Naive B cell (primary cell): ENCODE measurements around the gene TMEM51. TPM values are rescaled to one million over a fixed set of nuclear protein-coding genes. Genes with fewer than 3 reads are reported as not detected.

Experiments
- ATAC-seq, 2 donors: fragments of 150-1000 bp; cut with Tn5 transposase; 2 replicates each; pipeline ENCODE4 v1.10.0; 2021; ENCODE audit warnings: low read depth in 2 of 2, mild to moderate bottlenecking in 2 of 2, moderate library complexity in 2 of 2
- DNase-seq: peaks from one replicate; pipeline ENCODE4 v3.0.0; 2022
- H3K27ac Mint-ChIP-seq, 6 donors: one replicate each; pipeline ENCODE4 v1.8.0; 2020 to 2022; ENCODE audit warnings: mild to moderate bottlenecking in 6 of 6, mixed read lengths in 6 of 6, moderate library complexity in 5 of 6, inconsistent platforms in 2 of 6
- H3K27me3 Mint-ChIP-seq, 3 donors: one replicate each; pipeline ENCODE4 v1.8.0; 2021 to 2022; ENCODE audit warnings: mixed read lengths in 3 of 3, mild to moderate bottlenecking in 1 of 3
- H3K36me3 Mint-ChIP-seq, 2 donors: one replicate each; pipeline ENCODE4 v1.8.0; 2020 to 2022; ENCODE audit warnings: mixed read lengths in 2 of 2, inconsistent platforms in 1 of 2, mild to moderate bottlenecking in 1 of 2
- H3K4me1 Mint-ChIP-seq, 3 donors: one replicate each; pipeline ENCODE4 v1.8.0; 2020 to 2022; ENCODE audit warnings: mixed read lengths in 3 of 3, inconsistent platforms in 1 of 3, mild to moderate bottlenecking in 1 of 3, moderate library complexity in 1 of 3
- H3K4me3 Mint-ChIP-seq, 8 donors: one replicate each; pipeline ENCODE4 v1.8.0; 2020 to 2022; ENCODE audit warnings: mild to moderate bottlenecking in 8 of 8, mixed read lengths in 8 of 8, moderate library complexity in 8 of 8, inconsistent platforms in 2 of 8
- H3K9me3 Mint-ChIP-seq, 7 donors: one replicate each; pipeline ENCODE4 v1.8.0; 2020 to 2022; ENCODE audit warnings: mixed read lengths in 7 of 7, mild to moderate bottlenecking in 5 of 7, inconsistent platforms in 2 of 7, moderate library complexity in 1 of 7
- polyA plus RNA-seq, 6 donors: library from polyadenylated mRNA; unstranded; fragments of 300-500 nt; fragmentation: Illumina TruSeq; gene quantifications; one replicate each; pipeline ENCODE4 v1.2.3, GENCODE V29; 2021; ENCODE audit warnings: low read depth in 6 of 6

TMEM51 gene
- polyA plus RNA-seq, 6 donors from 2014 or later, result not detected

- no peak overlapping the region for H3K27ac Mint-ChIP-seq
- H3K4me3 Mint-ChIP-seq, result no peak overlapping the region
- no peaks in the 10 kb centered on the region for H3K4me1 Mint-ChIP-seq
- peaks cover 10 to 36% (median 19%) of the 10 kb centered on the region in 3 donors for H3K27me3 Mint-ChIP-seq
- H3K36me3 Mint-ChIP-seq, result no peaks in the 10 kb centered on the region
- ATAC-seq, result no peak
- no peak for DNase-seq
- H3K9me3 Mint-ChIP-seq, result no peaks in the 10 kb centered on the region
Measured at GRCh38 chr1:15189692-15190370, 36.3 kb downstream of the TMEM51 start.

GRCh38 chr1:15191267-15191666 lies 37.7 kb downstream of the TMEM51 start:
- no peak for ATAC-seq
- no peak for DNase-seq
- Mint-ChIP-seq H3K27ac (no peak overlapping the region), H3K4me3 (no peak overlapping the region), H3K27me3 (peaks cover 3 to 23% (median 14%) of the 10 kb centered on the region in 3 donors), H3K4me1 (no peaks in the 10 kb centered on the region), H3K9me3 (no peaks in the 10 kb centered on the region), H3K36me3 (no peaks in the 10 kb centered on the region)

- H3K27me3 Mint-ChIP-seq, result peaks cover 4 to 18% (median 10%) of the 10 kb centered on the region in 3 donors
- H3K27ac Mint-ChIP-seq, result no peak overlapping the region
- ATAC-seq (no peak), DNase-seq (no peak)
- no peaks in the 10 kb centered on the region for H3K36me3 Mint-ChIP-seq
- H3K4me1 Mint-ChIP-seq, result no peaks in the 10 kb centered on the region
- no peaks in the 10 kb centered on the region for H3K9me3 Mint-ChIP-seq
- H3K4me3 Mint-ChIP-seq, result no peak overlapping the region
Measured at GRCh38 chr1:15191770-15192169, 38.2 kb downstream of the TMEM51 start.

GRCh38 chr1:15192916-15193550 lies 39.5 kb downstream of the TMEM51 start:
- no peak for ATAC-seq
- Mint-ChIP-seq H3K36me3 (no peaks in the 10 kb centered on the region), H3K4me3 (no peak overlapping the region), H3K9me3 (no peaks in the 10 kb centered on the region), H3K27ac (peak overlapping the region in 1 of 6 donors; percentile 21), H3K4me1 (no peaks in the 10 kb centered on the region), H3K27me3 (peaks cover 4 to 10% (median 8%) of the 10 kb centered on the region in 3 donors)
- DNase-seq, result no peak

GRCh38 chr1:15195420-15196052 lies 42.0 kb downstream of the TMEM51 start:
- no peak overlapping the region for H3K27ac Mint-ChIP-seq
- no peaks in the 10 kb centered on the region for H3K9me3 Mint-ChIP-seq
- peaks cover 4 to 19% (median 8%) of the 10 kb centered on the region in 3 donors for H3K27me3 Mint-ChIP-seq
- no peaks in the 10 kb centered on the region for H3K4me1 Mint-ChIP-seq
- no peak overlapping the region for H3K4me3 Mint-ChIP-seq
- H3K36me3 Mint-ChIP-seq, result no peaks in the 10 kb centered on the region
- no peak for ATAC-seq
- DNase-seq, result no peak

GRCh38 chr1:15196069-15196468 lies 42.5 kb downstream of the TMEM51 start:
- ATAC-seq (no peak), DNase-seq (no peak)
- Mint-ChIP-seq H3K9me3 (no peaks in the 10 kb centered on the region), H3K27me3 (peaks cover 4 to 19% (median 8%) of the 10 kb centered on the region in 3 donors), H3K27ac (no peak overlapping the region), H3K4me3 (peak overlapping the region in 1 of 8 donors; percentile 78), H3K36me3 (no peaks in the 10 kb centered on the region), H3K4me1 (no peaks in the 10 kb centered on the region)

GRCh38 chr1:15196807-15197530 lies 43.4 kb downstream of the TMEM51 start:
- Mint-ChIP-seq H3K9me3 (no peaks in the 10 kb centered on the region), H3K36me3 (no peaks in the 10 kb centered on the region), H3K27me3 (peaks cover 4 to 15% (median 8%) of the 10 kb centered on the region in 3 donors), H3K27ac (no peak overlapping the region), H3K4me1 (no peaks in the 10 kb centered on the region), H3K4me3 (no peak overlapping the region)
- no peak for DNase-seq
- no peak for ATAC-seq

- peak overlapping the region in 1 of 6 donors; percentile 16 for H3K27ac Mint-ChIP-seq
- peaks cover 4 to 15% (median 8%) of the 10 kb centered on the region in 3 donors for H3K27me3 Mint-ChIP-seq
- no peaks in the 10 kb centered on the region for H3K4me1 Mint-ChIP-seq
- H3K36me3 Mint-ChIP-seq, result no peaks in the 10 kb centered on the region
- no peaks in the 10 kb centered on the region for H3K9me3 Mint-ChIP-seq
- ATAC-seq (no peak), DNase-seq (no peak)
- no peak overlapping the region for H3K4me3 Mint-ChIP-seq
Measured at GRCh38 chr1:15197591-15198447, 44.3 kb downstream of the TMEM51 start.

GRCh38 chr1:15198684-15199083 lies 45.1 kb downstream of the TMEM51 start:
- DNase-seq (no peak), ATAC-seq (no peak)
- H3K9me3 Mint-ChIP-seq, result no peaks in the 10 kb centered on the region
- peaks cover 4 to 12% (median 8%) of the 10 kb centered on the region in 3 donors for H3K27me3 Mint-ChIP-seq
- no peak overlapping the region for H3K4me3 Mint-ChIP-seq
- no peaks in the 10 kb centered on the region for H3K4me1 Mint-ChIP-seq
- H3K36me3 Mint-ChIP-seq, result no peaks in the 10 kb centered on the region
- no peak overlapping the region for H3K27ac Mint-ChIP-seq

GRCh38 chr1:15201221-15201620 lies 47.7 kb downstream of the TMEM51 start:
- H3K4me3 Mint-ChIP-seq, result no peak overlapping the region
- ATAC-seq, result no peak
- H3K36me3 Mint-ChIP-seq, result no peaks in the 10 kb centered on the region
- no peak for DNase-seq
- H3K27ac Mint-ChIP-seq, result no peak overlapping the region
- no peaks in the 10 kb centered on the region for H3K9me3 Mint-ChIP-seq
- H3K27me3 Mint-ChIP-seq, result peaks cover 0 to 18% (median 6%) of the 10 kb centered on the region in 3 donors
- H3K4me1 Mint-ChIP-seq, result no peaks in the 10 kb centered on the region

GRCh38 chr1:15201849-15202551 lies 48.5 kb downstream of the TMEM51 start:
- no peaks in the 10 kb centered on the region for H3K36me3 Mint-ChIP-seq
- no peaks in the 10 kb centered on the region for H3K9me3 Mint-ChIP-seq
- peaks cover 0 to 18% (median 3%) of the 10 kb centered on the region in 3 donors for H3K27me3 Mint-ChIP-seq
- no peak for DNase-seq
- H3K27ac Mint-ChIP-seq, result no peak overlapping the region
- no peak for ATAC-seq
- H3K4me3 Mint-ChIP-seq, result no peak overlapping the region
- no peaks in the 10 kb centered on the region for H3K4me1 Mint-ChIP-seq

GRCh38 chr1:15204931-15205330 lies 51.4 kb downstream of the TMEM51 start:
- DNase-seq (no peak), ATAC-seq (no peak)
- Mint-ChIP-seq H3K27me3 (peaks cover 3 to 26% (median 25%) of the 10 kb centered on the region in 3 donors), H3K4me3 (no peak overlapping the region), H3K36me3 (no peaks in the 10 kb centered on the region), H3K4me1 (no peaks in the 10 kb centered on the region), H3K9me3 (no peaks in the 10 kb centered on the region), H3K27ac (no peak overlapping the region)
